ENCODE data around the gene RBM23.
"Not testable (repeated sequence)": the region's sequence is repeated elsewhere in the genome, so short reads cannot be mapped to it uniquely, and the experiment has no call there.

RBM23 gene

DNA sequence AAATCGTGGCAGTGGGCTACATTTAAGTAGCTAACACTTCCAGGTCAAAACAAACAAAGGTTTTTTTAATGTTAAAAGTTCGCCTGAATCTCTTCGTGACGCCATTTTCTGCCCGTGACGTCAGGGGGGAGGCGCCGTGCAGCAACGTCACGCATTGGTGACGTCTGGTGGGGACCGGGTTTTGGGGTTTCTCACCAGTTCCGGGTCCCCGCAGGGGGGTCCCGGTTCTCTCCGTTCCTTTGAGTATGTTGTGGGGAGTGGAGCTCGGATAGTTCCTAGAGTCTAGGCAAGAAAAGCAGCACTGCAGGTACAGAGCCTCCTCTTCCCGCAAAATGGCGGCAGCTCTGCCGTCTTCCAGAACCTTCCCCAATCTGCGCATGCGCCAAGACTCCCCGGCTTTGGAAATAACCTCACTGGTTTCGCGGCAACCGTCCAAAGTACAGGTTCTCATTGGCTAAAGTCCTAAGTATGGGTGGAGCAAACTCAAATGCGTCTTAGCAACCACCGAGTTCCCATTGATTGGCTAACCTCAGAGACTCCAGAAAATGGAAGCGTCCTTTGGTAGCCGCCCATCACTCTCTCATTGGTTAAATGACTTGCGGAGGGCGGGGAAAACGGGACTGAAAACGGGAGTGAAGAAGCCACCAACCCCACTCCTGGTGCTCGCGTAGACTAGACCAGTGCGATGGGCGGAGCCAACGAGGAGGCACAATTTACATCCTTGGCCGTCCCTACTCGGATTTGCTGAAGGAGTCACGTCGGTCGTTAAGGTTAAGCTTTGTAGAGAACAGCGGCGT lies at the start of gene RBM23:
TSS of gene RBM23 (minus strand) at position 346 of the 797 bp plus-strand sequence.
- DNase-seq, result peak; percentile 99

DNA sequence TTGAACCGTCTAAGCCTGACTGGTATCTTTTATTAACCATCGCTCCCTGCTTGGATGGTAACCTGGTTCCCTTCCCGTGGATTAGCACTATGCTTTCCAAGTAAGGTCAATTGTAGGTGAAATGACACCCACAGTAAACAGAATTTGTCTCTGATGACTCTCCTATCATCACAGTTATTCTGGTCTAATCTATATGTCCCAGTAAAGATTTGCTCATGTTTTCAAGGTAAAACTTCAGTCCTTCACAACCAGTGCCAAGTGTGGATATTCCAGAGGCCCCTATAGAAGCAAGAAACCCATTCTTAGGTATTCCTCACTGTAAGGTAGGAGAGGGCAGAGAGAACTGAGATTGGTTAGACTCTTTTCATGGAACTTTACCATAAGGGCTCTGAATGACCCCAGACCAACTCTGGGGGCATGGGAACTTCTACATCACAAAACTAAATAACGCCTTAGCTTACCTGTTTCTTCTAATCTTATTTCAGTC lies 47.9 kb upstream of the RBM23 start:
- no peak for DNase-seq

DNA sequence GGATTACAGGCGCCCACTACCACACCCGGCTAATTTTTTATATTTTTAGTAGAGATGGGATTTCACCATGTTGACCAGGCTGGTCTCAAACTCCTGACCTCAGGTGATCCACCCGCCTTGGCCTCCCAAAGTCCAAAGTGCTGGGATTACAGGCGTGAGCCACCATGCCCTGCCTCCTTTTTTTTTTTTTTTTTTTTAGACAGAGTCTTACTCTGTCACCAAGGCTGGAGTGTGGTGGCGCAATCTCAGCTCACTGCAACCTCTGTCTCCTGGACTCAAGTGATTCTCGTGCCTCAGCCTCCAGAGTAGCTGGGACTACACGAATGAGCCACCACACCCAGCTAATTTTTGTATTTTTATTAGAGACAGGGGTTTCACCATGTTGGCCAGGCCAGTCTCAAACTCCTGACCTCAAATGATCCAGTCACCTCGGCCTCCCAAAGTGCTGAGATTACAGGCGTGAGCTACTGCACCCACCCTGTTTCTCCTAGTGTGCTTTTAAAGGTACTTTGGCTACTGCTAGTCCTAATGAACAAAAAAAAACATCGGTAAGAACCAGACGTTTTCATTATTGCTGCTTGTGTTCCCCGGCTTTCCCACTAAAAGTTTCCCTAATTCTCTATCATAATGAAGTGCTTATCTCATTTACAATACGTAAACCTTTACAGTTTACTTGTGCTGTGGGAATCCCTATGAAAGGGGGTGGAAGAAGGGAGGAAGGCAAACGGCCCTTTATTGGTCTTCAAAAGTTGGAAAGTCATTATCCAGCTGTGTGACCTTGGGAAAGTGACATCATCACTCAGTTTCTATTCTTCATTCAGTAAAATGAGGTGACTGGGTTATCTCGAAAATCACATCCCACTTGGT lies 47.2 kb upstream of the RBM23 start:
- DNase-seq, result not testable (repeated sequence)

DNA sequence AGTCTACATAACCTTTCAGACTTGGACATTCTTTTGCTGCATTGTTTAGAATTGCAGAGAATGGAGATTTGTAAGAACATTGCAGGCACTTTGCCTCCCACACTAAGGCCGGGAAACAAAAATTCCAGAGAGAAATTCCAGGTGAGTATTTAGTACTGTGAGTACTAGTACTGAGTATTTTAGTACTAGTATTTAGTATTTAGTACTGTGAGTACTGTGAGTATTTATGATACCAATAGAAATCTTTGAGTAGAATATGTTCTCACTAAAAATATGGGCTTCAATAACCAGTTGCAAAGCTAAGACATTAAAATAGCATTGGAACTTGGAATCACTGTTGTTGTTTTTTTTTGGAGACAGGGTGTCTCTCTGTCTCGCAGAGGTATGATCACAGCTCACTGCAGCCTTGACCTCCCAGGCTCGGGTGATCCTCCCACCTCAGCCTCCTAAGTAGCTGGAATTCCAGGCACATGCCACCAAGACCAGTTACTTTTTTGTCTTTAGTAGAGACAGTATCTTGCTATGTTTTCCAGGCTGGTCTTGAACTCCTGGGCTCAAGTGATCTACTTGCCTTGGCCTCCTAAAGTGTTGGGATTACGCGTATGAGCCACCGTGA lies 43.2 kb upstream of the RBM23 start:
- no peak for DNase-seq

DNA sequence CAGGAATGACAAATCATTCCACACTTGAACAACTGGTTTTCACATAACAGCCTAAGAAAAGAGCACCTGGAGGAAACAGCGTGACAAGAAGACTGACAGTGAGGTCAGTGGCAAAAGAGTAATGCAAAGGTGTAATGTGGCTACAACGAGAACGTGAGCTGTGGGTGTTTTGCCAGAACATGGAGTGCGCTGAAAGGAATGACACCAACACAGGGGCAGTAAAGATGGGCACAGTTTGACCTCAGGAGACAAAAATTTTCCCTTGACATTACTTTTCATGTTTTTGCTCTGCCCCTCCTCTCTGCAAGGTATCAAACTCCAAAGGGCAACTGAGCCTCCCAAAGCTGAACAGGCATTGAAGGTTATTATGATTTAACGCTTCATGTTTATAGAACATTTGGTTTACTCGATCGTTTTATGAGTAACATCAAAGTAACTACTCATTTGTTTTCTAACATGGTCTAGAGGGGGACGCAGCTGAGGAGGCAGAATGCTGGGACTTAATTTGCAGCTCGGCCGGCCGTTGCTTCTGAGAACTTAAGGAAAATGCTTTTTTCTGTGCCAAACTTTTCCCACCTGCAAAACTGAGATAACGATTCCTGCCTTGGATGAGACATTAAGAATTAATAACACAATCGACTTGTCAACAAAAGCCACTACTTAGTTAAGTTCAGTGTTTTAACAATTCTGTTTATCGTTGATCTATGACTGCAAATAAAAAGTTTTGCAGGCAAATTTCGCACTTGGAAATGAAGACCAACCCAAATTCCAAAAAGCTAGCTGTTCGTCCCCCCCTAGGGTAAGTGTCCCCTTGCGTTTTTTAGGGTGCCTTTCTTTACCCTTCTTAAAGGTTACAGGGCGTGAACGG lies 37.0 kb upstream of the RBM23 start:
- no peak for DNase-seq

DNA sequence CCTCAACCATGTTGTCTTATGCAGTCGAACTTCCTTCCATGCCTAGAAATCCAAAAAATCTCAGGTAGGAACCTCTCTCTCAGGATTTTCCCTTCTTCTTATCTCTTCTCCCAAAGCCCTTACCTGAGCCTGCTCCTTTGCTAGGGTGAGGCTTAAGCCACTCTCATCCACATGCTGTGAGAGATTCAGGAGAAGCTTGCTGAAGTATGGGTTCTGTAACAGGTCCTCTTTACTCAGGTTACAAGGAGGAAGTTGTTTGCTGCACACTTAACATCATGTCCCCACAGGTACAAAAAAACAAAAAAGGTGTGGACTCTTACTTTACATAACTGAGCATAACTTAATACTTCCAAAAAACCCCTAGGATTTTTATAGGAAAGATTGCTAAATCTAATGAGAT lies 33.5 kb upstream of the RBM23 start:
- no peak for DNase-seq

DNA sequence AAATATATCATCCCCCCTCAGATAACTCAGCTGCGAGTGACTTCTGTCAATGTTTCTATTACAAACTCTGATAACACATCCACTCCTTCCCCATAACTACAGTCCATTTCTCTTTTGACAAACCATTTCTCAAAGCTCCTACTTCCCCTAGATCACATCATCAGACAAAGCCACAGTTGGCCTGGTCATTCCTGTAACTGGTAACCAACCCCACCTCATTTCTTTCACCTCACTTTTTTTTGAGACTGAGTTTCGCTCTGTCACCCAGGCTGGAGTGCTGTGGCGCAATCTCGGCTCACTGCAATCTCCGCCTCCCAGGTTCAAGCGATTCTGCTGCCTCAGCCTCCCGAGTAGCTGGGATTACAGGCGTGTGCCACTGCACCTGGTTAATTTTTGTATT lies 32.8 kb upstream of the RBM23 start:
- not testable (repeated sequence) for DNase-seq

DNA sequence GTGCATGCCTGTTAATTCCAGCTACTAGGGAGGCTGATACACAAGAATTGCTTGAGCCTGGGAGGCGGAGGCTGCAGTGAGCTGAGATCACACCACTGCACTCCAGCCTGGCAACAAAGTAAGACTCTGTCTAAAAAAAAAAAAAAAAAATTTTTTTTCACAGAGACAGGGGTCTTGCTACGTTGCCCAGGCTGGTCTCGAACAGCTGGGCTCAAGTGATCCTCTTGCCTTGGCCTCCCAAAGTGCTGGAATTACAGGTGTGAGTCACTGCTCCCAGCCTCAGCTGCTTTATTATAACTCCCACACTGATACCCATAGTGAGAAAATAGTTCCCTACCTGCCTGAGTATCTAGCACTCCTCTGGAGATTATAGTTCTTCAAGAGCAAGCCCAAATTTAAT lies 26.7 kb upstream of the RBM23 start:
- no peak for DNase-seq

DNA sequence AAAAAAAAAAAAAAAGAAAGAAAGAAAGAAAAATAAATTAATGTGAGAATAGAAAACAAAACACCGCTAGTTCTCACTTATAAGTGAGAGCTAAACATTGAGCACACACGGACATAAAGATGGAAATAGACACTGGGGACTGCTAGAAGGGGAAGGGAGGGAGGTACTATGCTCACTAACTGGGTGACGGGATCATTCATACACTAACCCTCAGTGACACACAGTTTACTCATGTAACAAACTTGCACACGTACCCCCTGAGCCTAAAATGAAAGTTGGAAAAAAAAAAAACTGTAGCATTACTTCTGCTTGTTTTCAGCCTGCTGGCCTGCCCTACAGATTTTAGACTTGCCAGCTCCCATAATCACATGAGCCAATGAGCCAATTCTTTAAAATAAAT lies 20.7 kb upstream of the RBM23 start:
- DNase-seq, result no peak

DNA sequence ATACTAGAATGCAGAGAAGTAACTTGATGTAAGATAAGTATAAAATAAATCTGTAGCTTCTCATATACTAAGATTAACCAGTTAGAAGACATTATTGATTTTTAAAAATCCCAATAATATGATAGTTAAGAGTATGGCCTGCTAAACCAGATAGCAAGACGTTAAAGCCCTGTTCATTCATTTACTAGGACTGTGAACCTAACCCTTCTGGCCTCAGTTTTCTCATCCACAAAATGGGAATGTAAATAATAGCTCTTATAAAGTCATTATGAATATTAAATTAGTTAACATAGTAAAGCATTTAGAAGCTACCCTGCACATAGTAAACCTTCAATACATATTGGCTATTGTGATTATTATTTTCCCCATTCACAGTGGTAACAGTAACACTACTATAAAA lies 16.2 kb upstream of the RBM23 start:
- no peak for DNase-seq

DNA sequence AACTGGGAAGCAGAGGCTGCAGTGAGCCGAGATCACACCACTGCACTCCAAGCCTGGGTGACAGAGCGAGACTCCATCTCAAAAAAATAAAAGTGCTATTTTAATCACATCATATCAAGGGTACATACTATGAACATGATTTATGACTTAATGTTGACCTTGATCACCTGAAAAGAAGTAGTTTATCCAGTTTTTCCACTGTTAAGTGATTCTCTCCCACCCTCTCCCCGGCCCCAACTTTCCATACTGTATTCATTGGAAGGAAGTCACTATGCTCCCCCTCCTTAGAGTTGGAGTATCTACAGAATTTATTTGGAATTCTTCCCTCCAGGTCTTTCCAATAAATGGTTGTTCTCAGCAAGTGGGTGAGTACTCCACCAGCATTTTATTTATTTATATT lies 13.2 kb upstream of the RBM23 start:
- DNase-seq, result no peak

DNA sequence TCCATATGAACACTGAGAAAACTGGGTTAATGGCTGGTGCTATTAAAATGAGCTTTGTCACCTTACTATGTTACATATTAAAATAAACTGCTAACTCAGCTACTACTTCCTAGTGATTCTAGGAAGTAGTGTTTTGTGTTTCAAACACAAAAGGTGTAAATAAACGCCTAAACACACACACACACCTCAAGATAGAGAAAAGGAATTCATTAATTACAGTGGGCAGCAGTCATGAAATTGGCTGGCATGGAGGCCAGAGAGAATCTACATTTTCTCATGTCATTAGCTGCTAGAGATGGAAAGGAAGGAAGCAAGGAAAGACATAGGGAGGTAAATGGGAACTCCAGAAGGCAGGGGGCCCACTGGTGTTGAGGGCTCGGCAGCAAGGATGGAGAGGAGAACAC lies 11.0 kb upstream of the RBM23 start:
- DNase-seq, result no peak

DNA sequence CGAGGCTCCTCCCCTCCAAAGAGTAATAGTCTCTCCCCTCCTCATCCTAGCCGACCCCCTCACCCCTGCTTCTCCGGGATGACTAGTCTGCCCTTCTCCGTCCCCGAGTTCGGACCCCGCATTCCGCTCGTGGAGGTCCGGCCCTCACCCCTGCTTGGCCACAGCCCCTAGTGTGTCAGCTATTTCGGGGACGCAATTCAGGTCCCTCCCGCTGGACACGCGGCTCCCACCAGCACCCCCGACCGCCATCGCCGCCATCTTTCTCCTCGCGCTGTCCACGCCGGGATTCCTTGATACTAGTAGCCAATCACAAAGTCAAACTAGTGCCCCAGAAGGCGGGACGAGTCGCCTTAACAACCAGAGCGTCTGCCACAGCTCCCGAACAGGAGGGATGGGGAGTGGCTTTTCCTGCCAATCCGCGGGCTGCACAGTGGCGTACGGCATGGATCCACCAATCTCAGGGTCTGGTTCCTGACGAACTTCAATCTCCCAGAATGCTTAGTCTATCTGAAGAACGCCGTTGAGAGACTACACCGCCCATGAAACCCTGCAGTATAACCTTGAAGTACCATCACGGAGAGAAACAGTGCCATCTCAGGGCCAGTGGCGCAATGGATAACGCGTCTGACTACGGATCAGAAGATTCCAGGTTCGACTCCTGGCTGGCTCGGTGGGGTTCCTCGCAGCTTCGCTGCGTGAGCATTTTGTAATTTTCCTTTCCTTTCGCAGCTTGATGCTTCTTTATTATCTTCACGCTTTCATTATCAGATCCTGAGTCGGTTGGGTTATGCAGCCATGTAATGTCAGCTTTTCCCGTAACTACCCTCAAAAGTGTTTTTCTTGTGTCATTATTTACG lies 10.4 kb upstream of the RBM23 start, which contains the start of gene PRMT5:
TSS of gene PRMT5 (minus strand) at position 273 of the 857 bp plus-strand sequence. CDS start at position 258, 15 bp downstream.
- DNase-seq, result peak; percentile 99

DNA sequence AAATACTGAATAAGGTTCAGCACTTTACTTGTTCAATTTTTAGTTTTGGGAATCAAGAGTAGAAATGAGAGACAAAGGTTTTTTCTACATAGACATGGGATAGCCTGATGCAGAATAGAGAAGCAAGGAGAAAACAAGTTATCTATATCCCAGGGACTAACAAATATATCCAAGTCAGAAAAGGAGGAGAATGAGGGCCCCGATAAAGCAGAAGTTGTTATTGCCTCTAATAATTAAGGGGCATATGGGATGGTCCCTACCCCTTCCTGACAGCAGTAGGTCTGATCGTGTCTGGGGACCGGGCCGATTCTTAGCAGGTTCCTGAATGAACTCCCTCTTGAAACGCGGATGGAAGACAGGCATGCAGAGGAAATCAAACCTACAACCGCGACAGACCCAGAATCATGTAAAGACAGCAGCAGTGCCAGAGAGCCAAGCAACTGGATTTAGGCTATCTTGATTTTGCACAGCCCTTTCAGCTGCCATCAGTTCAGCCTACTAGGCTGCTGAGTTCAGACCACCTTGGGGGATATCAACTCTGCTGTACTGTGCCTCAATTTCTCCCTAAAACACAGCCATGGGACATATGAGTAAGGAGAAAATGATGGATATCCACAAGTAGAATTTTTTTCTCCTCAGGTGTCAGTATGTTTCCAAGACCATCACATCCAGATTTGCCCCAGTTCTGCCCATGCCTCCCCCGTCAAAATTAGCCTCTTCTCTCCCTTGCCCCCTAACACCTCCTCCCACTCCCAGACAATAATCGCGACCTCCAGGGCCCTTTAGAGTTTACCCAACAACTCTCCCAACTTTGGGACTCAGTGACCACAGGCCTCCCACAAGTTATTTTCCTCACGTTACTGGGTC lies 9.5 kb upstream of the RBM23 start:
- DNase-seq, result no peak

DNA sequence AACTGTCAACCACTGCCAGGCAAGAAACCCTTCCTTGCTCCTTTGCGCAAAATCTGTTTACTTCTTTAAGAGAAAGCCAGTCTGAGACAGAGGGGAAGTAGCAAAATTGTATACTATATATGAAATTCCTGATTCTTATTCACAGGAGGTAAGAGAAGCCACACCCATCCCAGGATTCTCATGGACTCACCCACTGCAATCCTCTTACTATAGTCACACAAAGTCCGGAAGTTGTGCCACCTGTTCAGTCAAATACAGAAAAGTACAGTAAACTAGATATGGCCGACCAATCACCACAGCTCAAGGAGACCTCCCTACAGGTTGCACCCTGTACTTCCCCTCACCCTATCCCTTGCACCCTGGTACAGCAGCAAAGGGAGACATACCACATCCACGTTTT lies 7.4 kb upstream of the RBM23 start:
- DNase-seq, result no peak

DNA sequence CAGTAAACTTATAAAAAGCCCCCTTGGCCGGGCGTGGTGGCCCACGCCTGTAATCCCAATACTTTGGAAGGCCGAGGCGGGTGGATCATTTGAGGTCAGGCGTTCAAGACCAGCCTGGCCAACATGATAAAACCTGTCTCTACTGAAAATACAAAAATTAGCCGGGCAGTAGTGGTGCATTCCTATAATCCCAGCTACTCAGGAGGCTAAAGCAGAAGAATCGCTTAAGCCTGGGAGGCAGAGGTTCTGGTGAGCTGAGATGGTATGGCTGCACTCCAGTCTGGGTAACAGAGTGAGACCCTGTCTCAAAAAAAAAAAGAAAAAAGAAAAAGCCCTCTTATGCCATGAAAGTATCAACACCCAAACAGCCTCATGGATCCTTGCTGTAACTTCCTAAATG lies 6.6 kb upstream of the RBM23 start:
- no peak for DNase-seq

DNA sequence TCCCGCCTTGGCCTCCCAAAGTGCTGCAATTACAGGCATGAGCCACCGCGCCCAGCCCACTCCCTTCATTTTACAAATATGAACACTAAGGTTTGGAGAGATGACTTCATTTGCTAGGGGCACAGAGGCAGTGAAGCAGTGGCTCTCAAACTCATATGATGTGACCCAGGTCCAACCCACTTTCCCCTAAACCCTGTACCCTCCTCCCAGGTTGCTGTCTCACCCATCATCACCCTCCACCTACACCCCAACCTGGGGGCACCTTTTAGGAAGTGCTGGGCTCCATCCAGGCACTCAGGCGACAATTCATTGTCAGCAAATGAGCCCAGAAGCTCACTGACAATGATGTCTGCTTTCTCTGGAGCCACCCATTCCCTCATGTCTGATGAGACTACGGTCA lies 4.8 kb upstream of the RBM23 start:
- DNase-seq, result no peak

DNA sequence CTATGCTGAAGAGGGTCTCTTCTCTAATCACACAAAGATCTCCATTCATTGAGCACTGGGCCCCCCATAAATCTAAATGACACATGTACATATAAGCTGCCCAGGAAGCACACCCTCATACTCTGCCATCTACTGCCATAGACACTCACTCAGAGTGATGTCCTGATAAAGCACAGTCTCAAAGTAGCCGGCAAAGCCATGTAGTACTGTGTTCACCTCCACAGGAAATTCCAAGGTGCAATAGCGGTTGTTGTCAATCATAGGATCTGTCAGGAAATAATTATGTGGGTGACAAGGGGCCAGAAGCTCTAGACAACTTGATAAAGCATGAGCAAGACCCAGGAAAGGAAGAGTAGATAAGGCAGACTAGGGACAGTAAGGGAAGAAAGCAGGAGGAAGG lies 3.3 kb upstream of the RBM23 start:
- DNase-seq, result no peak

DNA sequence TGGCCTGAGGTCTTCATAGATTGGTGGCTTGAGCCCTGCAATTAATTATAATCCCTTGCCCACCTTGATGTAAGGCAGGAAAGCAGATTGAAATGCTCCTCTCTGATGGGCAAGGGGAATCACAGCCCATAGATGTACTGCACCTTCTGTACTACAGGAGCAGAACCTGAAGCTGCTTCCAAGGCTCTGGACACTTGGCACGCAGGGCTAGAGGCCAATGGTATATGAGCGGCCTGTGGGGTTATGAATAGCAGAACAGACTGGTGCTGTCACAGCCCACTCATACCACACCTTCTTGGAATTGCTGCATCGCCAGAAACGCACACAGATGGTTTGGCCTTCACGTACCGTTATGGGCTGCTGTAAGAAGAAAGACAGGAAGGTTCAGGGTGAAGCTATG lies 1.7 kb upstream of the RBM23 start:
- no peak for DNase-seq

DNA sequence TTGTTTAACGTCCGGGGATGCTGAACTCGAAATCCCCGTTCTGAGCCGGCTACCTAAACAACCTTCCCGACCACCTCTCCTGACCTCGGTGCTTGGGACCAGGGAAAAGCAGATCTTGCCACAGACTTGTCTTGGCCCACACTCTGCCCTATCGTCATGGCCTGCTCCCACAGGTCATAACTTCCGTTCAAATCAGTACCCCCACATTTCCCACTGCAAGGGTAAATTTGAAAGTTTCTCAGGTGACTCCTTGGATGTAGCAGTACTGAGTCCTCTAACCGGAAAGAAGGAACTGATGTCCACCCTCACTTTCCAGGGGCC lies 612 bp upstream of the RBM23 start:
- no peak for DNase-seq
